Activated T-cell treated with anti-CD3 and anti-CD28 coated beads for 4 hours (primary cell): ENCODE data around the gene HPN.
"Not testable (repeated sequence)": the region's sequence is repeated elsewhere in the genome, so short reads cannot be mapped to it uniquely, and the experiment has no call there.

ENCODE experiments used
- DNase-seq: peaks from one replicate; pipeline ENCODE4 v3.0.0-alpha.2; 2020

The HPN gene

GRCh38 chr19:35088131-35088913 lies 46.8 kb downstream of the HPN start:
- no peak for DNase-seq

- no peak for DNase-seq
These were observed 48.0 kb downstream of the HPN start for GRCh38 chr19:35089554-35089953.

- no peak for DNase-seq
These were observed 48.6 kb downstream of the HPN start for GRCh38 chr19:35090160-35090505.

- peak; percentile 29 for DNase-seq
These were observed 49.1 kb downstream of the HPN start for GRCh38 chr19:35090506-35091214.

- no peak for DNase-seq
These were observed 51.9 kb downstream of the HPN start for GRCh38 chr19:35093430-35093829.

GRCh38 chr19:35093941-35094647 lies 52.6 kb downstream of the HPN start:
- DNase-seq = no peak

- no peak for DNase-seq
These were observed 53.1 kb downstream of the HPN start for GRCh38 chr19:35094656-35095055.

GRCh38 chr19:35095667-35096368 lies 54.3 kb downstream of the HPN start:
- DNase-seq = no peak

GRCh38 chr19:35098413-35099049 lies 57.0 kb downstream of the HPN start:
- DNase-seq = no peak

GRCh38 chr19:35099155-35099896 lies 57.8 kb downstream of the HPN start:
- DNase-seq = no peak

- DNase-seq = no peak
These were observed 58.4 kb downstream of the HPN start for GRCh38 chr19:35099897-35100275.

- DNase-seq = no peak
These were observed 59.3 kb downstream of the HPN start for GRCh38 chr19:35100588-35101533.

- DNase-seq = not testable (repeated sequence)
These were observed 60.4 kb downstream of the HPN start for GRCh38 chr19:35101949-35102348.

GRCh38 chr19:35103614-35104013 lies 62.1 kb downstream of the HPN start:
- not testable (repeated sequence) for DNase-seq

- DNase-seq = no peak
These were observed 62.8 kb downstream of the HPN start for GRCh38 chr19:35104361-35104760.

- no peak for DNase-seq
These were observed 63.5 kb downstream of the HPN start for GRCh38 chr19:35105047-35105410.

GRCh38 chr19:35105411-35106290 lies 64.1 kb downstream of the HPN start:
- DNase-seq = no peak

GRCh38 chr19:35106291-35106583 lies 64.7 kb downstream of the HPN start:
- no peak for DNase-seq

GRCh38 chr19:35106898-35107541 lies 65.5 kb downstream of the HPN start:
- no peak for DNase-seq

- DNase-seq = no peak
These were observed 66.0 kb downstream of the HPN start for GRCh38 chr19:35107545-35107944.
